Karpas-422 (cell line): Measurements from ENCODE around the gene HMGN3. TPM values are rescaled to one million over a fixed set of nuclear protein-coding genes. Genes with fewer than 3 reads are reported as not detected.
A peak's percentile ranks its signal among the peaks of the same experiment; 100 is the strongest.
"Not testable (repeated sequence)": the region's sequence is repeated elsewhere in the genome, so short reads cannot be mapped to it uniquely, and the experiment has no call there.

Experiments used
- DNase-seq: peaks from one replicate; pipeline ENCODE4 v3.0.0-alpha.2; 2015
- H2AFZ ChIP-seq: fragments of 200-600 bp; sonication (generic); 2 replicates; pipeline ENCODE4 v1.6.1; 2014; ENCODE audit warnings: antibody characterized with exemption, low read length, mixed read lengths
- H3K27ac ChIP-seq: fragments of 200-600 bp; sonication (generic); 2 replicates; pipeline ENCODE4 v1.5.1; 2014; ENCODE audit warnings: mild to moderate bottlenecking, low read length, moderate library complexity
- H3K27me3 ChIP-seq: fragments of 200-600 bp; sonication (generic); 2 replicates; pipeline ENCODE4 v1.6.1; 2014; ENCODE audit warnings: low read length, mixed read lengths
- H3K36me3 ChIP-seq: fragments of 200-600 bp; sonication (generic); 2 replicates; pipeline ENCODE4 v1.6.1; 2014; ENCODE audit warnings: low read length, mixed read lengths; ENCODE audit not compliant: insufficient read depth
- H3K4me1 ChIP-seq: fragments of 200-600 bp; sonication (generic); 2 replicates; pipeline ENCODE4 v1.6.1; 2014; ENCODE audit warnings: mild to moderate bottlenecking, low read length, mixed read lengths
- H3K4me2 ChIP-seq: fragments of 200-600 bp; sonication (generic); 2 replicates; pipeline ENCODE4 v1.6.1; 2014; ENCODE audit warnings: low read length, low read depth, mild to moderate bottlenecking; ENCODE audit not compliant: poor library complexity, severe bottlenecking
- H3K4me3 ChIP-seq: fragments of 200-600 bp; sonication (generic); 2 replicates; pipeline ENCODE4 v1.5.1; 2014; ENCODE audit warnings: mild to moderate bottlenecking, antibody characterized with exemption, low read length, mixed read lengths
- H3K79me2 ChIP-seq: fragments of 200-600 bp; sonication (generic); 2 replicates; pipeline ENCODE4 v1.6.1; 2014; ENCODE audit warnings: mild to moderate bottlenecking, low read length, mixed read lengths
- H3K9ac ChIP-seq: fragments of 200-600 bp; sonication (generic); 2 replicates; pipeline ENCODE4 v1.6.0; 2014; ENCODE audit warnings: low read length
- H3K9me2 ChIP-seq: fragments of 200-600 bp; sonication (generic), shearing (Covaris generic); replicated peaks from 2 replicates; pipeline ENCODE4 v1.6.0; 2014; ENCODE audit warnings: mild to moderate bottlenecking, low read length, moderate library complexity; ENCODE audit not compliant: insufficient read depth
- H3K9me3 ChIP-seq: fragments of 300-700, 200-600 bp; sonication (generic); 2 replicates; pipeline ENCODE4 v1.6.1; 2014; ENCODE audit warnings: low read length, mixed read lengths
- H4K20me1 ChIP-seq: fragments of 200-600 bp; sonication (generic); 2 replicates; pipeline ENCODE4 v1.6.1; 2014; ENCODE audit warnings: mild to moderate bottlenecking, antibody characterized with exemption, low read length, low read depth; ENCODE audit not compliant: insufficient read depth
- total RNA-seq: library from RNA; depleted of rRNA; stranded (reverse); fragments of >200 nt; shearing (Covaris generic); gene quantifications from 2 replicates; pipeline ENCODE4 v1.2.3, GENCODE V29; 2014; ENCODE audit warnings: low replicate concordance

Gene HMGN3
- total RNA-seq, 1 experiment from 2014 or later, result 125 TPM

DNA sequence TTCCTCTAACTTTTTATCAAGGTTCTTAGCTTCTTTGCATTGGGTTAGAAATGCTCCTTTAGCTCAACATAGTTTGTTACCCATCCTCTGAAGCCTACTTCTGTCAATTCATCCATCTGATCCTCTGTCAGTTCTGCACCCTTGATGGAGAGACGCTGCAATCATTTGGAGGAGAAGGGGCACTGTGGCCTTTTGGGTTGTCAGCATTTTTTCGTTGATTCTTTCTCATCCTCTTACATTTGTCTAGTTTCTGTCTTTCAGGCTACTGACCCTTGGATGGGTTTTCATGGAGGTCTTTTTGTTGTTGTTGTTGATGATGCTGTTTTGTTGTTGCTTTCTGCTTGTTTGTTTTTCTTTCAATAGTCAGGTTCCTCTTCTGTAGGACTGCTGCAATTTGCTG, 26.3 kb upstream of the HMGN3 start:
- H3K4me3 ChIP-seq, result no peak overlapping the region
- H3K36me3 ChIP-seq, result no peaks in the 10 kb centered on the region
- no peak for DNase-seq
- no peaks in the 10 kb centered on the region for H3K27me3 ChIP-seq
- H3K79me2 ChIP-seq, result no peaks in the 10 kb centered on the region
- H4K20me1 ChIP-seq, result no peaks in the 10 kb centered on the region
- no peak overlapping the region for H3K27ac ChIP-seq
- no peak overlapping the region for H2AFZ ChIP-seq
- no peaks in the 10 kb centered on the region for H3K4me1 ChIP-seq
- H3K4me2 ChIP-seq, result no peak overlapping the region
- H3K9ac ChIP-seq, result no peak overlapping the region
- H3K9me2 ChIP-seq, result no peaks in the 10 kb centered on the region
- H3K9me3 ChIP-seq, result no peaks in the 10 kb centered on the region

DNA sequence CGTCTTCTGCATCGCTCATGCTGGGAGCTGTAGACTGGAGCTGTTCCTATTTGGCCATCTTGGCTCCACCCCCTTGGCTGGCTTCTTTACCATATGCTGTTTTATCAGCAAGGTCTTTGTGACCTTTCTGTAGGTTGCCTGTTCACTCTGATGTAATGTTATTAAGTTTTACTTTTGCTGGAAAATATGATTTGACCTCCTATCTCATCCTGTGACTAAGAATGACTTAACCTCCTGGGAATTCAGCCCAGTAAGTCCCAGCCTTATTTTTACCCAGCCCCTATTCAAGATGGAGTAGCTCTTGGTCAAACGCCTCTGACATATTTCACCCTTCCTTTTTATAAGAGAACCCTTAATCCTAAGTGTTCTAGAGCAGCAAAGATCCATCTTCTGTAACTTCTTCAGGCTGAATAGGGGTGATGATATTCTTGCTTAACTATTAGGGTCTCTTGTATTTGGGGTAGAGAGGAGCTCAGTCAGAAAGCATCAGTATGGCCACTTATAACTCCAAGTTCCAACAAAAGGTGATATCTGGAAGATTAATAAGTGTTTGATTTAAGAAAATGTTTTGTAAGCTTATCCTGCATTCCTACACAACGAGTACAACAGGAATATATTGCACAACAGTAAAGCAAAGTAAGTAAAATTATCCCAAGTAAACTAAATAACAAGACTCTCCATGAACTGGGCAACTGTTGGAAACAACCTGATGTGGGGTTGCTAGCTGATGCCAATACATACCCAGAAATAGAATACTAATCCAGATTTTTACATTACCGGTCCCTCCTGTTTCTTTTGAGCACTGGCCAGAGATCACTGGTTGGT, 23.1 kb upstream of the HMGN3 start:
- H3K9me3 ChIP-seq, result no peaks in the 10 kb centered on the region
- no peak overlapping the region for H2AFZ ChIP-seq
- H3K27me3 ChIP-seq, result no peaks in the 10 kb centered on the region
- H3K4me1 ChIP-seq, result no peaks in the 10 kb centered on the region
- no peak overlapping the region for H3K4me3 ChIP-seq
- no peaks in the 10 kb centered on the region for H3K36me3 ChIP-seq
- no peak overlapping the region for H3K9ac ChIP-seq
- no peak overlapping the region for H3K4me2 ChIP-seq
- DNase-seq, result no peak
- no peaks in the 10 kb centered on the region for H3K9me2 ChIP-seq
- H3K27ac ChIP-seq, result no peak overlapping the region
- H4K20me1 ChIP-seq, result no peaks in the 10 kb centered on the region
- no peaks in the 10 kb centered on the region for H3K79me2 ChIP-seq

DNA sequence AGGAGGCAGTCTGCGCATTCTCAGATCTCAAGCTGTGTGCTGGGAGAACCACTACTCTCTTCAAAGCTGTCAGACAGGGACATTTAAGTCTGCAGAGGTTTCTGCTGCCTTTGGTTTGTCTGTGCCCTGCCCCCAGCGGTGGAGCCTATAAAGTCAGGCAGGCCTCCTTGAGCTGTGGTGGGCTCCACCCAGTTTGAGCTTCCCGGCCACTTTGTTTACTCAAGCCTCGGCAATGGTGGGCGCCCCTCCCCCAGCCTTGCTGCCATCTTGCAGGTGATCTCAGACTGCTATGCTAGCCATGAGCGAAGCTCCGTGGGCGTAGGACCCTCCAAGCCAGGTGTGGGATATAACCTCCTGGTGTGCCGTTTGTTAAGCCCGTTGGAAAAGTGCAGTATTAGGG, 22.3 kb upstream of the HMGN3 start:
- H3K9me2 ChIP-seq, H4K20me1 ChIP-seq, H3K27me3 ChIP-seq, H2AFZ ChIP-seq, H3K4me2 ChIP-seq, H3K9ac ChIP-seq, H3K9me3 ChIP-seq, DNase-seq, H3K36me3 ChIP-seq, H3K4me3 ChIP-seq, H3K79me2 ChIP-seq, H3K27ac ChIP-seq, H3K4me1 ChIP-seq: not testable (repeated sequence)

DNA sequence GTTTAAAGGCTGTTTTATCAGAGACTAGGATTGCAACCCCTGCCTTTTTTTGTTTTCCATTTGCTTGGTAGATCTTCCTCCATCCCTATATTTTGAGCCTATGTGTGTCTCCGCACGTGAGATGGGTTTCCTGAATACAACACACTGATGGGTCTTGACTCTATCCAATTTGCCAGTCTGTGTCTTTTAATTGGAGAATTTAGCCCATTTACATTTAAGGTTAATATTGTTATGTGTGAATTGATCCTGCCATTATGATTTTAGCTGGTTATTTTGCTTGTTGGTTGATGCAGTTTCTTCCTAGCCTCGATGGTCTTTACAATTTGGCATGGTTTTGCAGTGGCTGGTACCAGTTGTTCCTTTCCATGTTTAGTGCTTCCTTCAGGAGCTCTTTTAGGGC, 20.6 kb upstream of the HMGN3 start:
- H3K9ac ChIP-seq, DNase-seq, H3K4me2 ChIP-seq: not testable (repeated sequence)

DNA sequence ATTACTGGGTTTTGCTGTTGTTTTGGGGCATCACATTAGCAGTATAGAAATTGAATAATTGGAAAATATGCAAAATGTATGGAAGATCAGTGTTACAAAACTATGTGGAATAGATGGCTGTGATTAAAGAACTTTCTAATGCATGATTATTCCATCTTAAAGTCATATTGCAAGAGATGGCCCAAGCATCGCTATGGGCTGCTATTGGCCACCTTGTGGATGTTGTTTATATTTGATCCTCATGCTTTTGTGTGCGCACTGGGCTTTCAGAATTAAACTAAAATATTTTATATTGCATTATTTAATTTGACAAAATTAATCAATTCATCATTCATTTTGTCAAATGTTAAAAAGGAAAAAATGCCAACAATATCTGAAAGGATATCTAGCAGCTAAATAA, 16.1 kb upstream of the HMGN3 start:
- no peaks in the 10 kb centered on the region for H3K27me3 ChIP-seq
- no peaks in the 10 kb centered on the region for H4K20me1 ChIP-seq
- peaks cover 11% of the 10 kb centered on the region for H3K4me1 ChIP-seq
- H3K4me3 ChIP-seq, result no peak overlapping the region
- no peak overlapping the region for H3K4me2 ChIP-seq
- H3K9ac ChIP-seq, result no peak overlapping the region
- H3K36me3 ChIP-seq, result no peaks in the 10 kb centered on the region
- H3K27ac ChIP-seq, result no peak overlapping the region
- no peaks in the 10 kb centered on the region for H3K9me3 ChIP-seq
- peak; percentile 24 for DNase-seq
- H3K79me2 ChIP-seq, result no peaks in the 10 kb centered on the region
- no peaks in the 10 kb centered on the region for H3K9me2 ChIP-seq
- no peak overlapping the region for H2AFZ ChIP-seq

More for the DNA sequence above, 20.6 kb upstream of the HMGN3 start:
- not testable (repeated sequence) for H3K27me3 ChIP-seq, H3K36me3 ChIP-seq, H3K79me2 ChIP-seq, H3K9me2 ChIP-seq, H3K9me3 ChIP-seq, H3K4me3 ChIP-seq, H4K20me1 ChIP-seq, H2AFZ ChIP-seq, H3K4me1 ChIP-seq, H3K27ac ChIP-seq

DNA sequence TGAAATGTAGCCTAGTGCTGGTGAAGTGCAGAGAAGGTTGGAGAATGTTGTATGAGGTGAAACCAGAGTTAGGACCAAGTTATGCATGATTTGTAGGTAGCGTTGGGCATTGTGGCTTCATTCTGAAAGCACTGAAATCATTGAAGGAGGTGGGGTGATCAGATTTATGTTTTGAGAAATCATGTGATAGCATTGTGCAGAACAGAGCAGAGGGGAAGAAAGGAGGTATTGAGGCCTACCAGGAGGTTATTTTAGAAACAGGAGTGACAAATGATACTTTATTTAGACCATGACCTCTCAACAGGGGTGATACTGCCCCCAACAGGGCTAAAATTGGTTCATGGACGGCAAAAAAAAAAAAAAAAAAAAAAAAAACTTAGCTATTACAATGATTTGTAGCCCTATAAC, 15.6 kb upstream of the HMGN3 start:
- Histone ChIP-seq H2AFZ (no peak overlapping the region), H3K9ac (no peak overlapping the region)
- peak; percentile 68 for DNase-seq

DNA sequence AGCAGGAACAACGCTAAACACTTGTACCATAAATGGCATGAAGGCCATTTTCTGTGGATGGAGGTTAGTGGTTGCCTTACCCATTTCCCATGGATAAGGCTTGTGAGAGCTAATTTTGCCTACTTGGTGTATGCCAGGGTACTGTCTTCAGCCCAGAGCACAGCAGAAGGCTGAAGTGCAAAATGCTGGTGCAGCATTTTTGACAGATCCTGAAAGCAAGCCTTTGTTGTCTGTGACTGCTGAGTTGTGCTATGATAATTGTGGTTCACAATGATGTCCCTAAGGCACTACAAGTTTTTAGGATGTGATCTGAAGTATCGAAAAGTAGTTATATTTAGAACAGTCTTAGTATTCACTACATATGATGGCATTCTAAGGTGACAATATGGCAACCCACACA, 14.7 kb upstream of the HMGN3 start:
- no peak overlapping the region for H3K4me3 ChIP-seq
- peaks cover 11% of the 10 kb centered on the region for H3K4me1 ChIP-seq
- no peak overlapping the region for H3K27ac ChIP-seq
- H3K9ac ChIP-seq, result no peak overlapping the region
- no peaks in the 10 kb centered on the region for H3K79me2 ChIP-seq
- DNase-seq, result peak; percentile 10
- no peaks in the 10 kb centered on the region for H3K9me2 ChIP-seq
- no peak overlapping the region for H3K4me2 ChIP-seq
- no peaks in the 10 kb centered on the region for H3K36me3 ChIP-seq
- no peaks in the 10 kb centered on the region for H4K20me1 ChIP-seq
- H3K9me3 ChIP-seq, result no peaks in the 10 kb centered on the region
- H3K27me3 ChIP-seq, result no peaks in the 10 kb centered on the region
- H2AFZ ChIP-seq, result no peak overlapping the region

More for the DNA sequence above, 15.6 kb upstream of the HMGN3 start:
- peaks cover 11% of the 10 kb centered on the region for H3K4me1 ChIP-seq
- no peaks in the 10 kb centered on the region for H3K9me3 ChIP-seq
- H3K4me3 ChIP-seq, result no peak overlapping the region
- H3K4me2 ChIP-seq, result no peak overlapping the region
- no peaks in the 10 kb centered on the region for H3K27me3 ChIP-seq
- H3K36me3 ChIP-seq, result no peaks in the 10 kb centered on the region
- H3K79me2 ChIP-seq, result no peaks in the 10 kb centered on the region
- H3K9me2 ChIP-seq, result no peaks in the 10 kb centered on the region
- no peak overlapping the region for H3K27ac ChIP-seq
- no peaks in the 10 kb centered on the region for H4K20me1 ChIP-seq

DNA sequence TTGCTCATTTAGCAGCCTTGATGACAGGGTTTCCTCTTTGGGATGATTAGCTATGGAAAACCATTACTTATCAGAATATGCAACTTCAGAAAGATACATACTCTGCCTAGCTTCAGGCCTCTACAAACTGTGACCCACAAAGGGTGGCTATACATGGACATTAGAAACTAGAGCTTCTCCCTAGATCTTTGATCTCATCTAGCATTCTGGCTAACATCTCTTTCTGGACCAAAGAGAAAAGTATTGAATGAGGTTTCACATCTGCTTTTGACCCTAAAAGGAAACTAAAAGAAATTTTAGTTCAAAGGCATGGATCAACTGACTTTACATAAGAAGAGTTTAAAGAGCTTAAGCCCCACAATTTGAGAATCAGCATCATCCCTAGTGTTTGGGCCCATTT, 12.4 kb upstream of the HMGN3 start:
- Histone ChIP-seq H3K4me3 (no peak overlapping the region), H3K4me2 (no peak overlapping the region), H2AFZ (no peak overlapping the region), H3K79me2 (no peaks in the 10 kb centered on the region), H3K9me2 (no peaks in the 10 kb centered on the region), H3K27me3 (no peaks in the 10 kb centered on the region), H3K36me3 (no peaks in the 10 kb centered on the region), H4K20me1 (no peaks in the 10 kb centered on the region), H3K9me3 (no peaks in the 10 kb centered on the region), H3K4me1 (peaks cover 11% of the 10 kb centered on the region), H3K27ac (no peak overlapping the region), H3K9ac (no peak overlapping the region)
- DNase-seq, result peak; percentile 43
